Right atrium auricular region (tissue), 2 donors: Measurements from ENCODE around the gene BNIP3. TPM values are rescaled to one million over a fixed set of nuclear protein-coding genes. Genes with fewer than 3 reads are reported as not detected.

Source experiments
- DNase-seq: peaks from one replicate; pipeline ENCODE4 v3.0.0-alpha.2; 2019; ENCODE audit warnings: low spot score
- H3K27ac ChIP-seq, 2 donors: fragments of 200-600 bp; sonication (generic); 1 replicate in 1 of 2; 2 replicates in 1 of 2; pipeline ENCODE4 v1.5.1; 2016 to 2019
- H3K27me3 ChIP-seq, 2 donors: fragments of 200-600 bp; sonication (generic); one replicate each; pipeline versions ENCODE4 v1.5.1 to v1.6.0; 2017 to 2019
- H3K36me3 ChIP-seq: fragments of 200-600 bp; sonication (generic); one replicate; pipeline ENCODE4 v1.5.1; 2016
- H3K4me1 ChIP-seq, 2 donors: fragments of 200-600 bp; sonication (generic); one replicate each; pipeline versions ENCODE4 v1.5.1 to v1.6.0; 2017 to 2019
- H3K4me3 ChIP-seq, 2 donors: fragments of 200-600 bp; sonication (generic); 1 replicate in 1 of 2; 2 replicates in 1 of 2; pipeline ENCODE4 v1.5.1; 2017 to 2019; ENCODE audit warnings: mild to moderate bottlenecking in 1 of 2, moderate library complexity in 1 of 2
- H3K9me3 ChIP-seq, 2 donors: fragments of 200-600 bp; sonication (generic); one replicate each; pipeline ENCODE4 v1.5.1; 2019
- total RNA-seq, 2 donors: library from RNA; depleted of rRNA; stranded (reverse); fragments of >200 nt; gene quantifications; one replicate each; pipeline ENCODE4 v1.1.0, GENCODE V29; 2016
- TF ChIP-seq, protein P1 (sequence below), 2 donors: fragments of 200-600 bp; sonication (generic); IDR thresholded peaks; one replicate each; pipeline ENCODE4 v1.5.1; 2019; ENCODE audit warnings: antibody characterized with exemption in 2 of 2

The BNIP3 gene
- total RNA-seq, 2 donors from 2014 or later = 187 to 189 TPM

DNA sequence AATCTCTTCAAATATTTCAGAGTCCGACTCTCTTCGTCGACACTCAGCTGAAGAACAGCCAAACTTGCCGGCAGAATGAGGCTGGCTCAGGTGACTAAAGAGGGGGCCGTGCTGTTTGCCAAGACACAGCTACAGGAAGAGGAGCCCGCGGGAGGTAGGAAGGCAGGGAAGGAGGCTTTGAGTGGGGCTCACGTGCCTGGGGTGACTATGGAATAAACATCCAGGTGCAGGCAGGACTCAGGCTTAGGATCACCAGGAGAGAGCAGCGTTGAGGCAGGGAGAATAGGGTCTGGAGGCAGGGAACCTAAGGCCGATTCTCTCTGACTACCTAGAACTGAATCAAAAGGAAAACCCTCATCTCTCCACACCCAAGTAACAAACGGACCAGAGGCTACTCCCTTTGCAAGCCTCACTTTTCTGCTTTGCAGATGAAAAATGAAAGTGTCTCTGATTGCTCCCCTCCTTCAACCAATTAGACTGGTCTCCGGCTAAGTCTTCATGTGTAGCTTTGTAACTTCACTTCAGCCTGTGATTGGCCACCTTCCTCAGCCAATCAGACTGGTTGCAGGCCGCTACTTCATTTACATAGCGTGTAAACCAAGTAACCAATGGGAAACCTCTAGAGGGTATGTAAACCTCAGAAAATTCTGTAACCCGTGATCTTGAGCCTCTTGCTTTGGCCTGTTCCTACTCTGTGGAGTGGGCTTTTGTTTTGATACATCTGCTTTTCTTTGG, 19.7 kb upstream of the BNIP3 start:
- Histone ChIP-seq H3K4me3 (no peak overlapping the region), H3K27ac (no peak overlapping the region), H3K27me3 (no peaks in the 10 kb centered on the region), H3K36me3 (no peaks in the 10 kb centered on the region), H3K9me3 (no peaks in the 10 kb centered on the region), H3K4me1 (peaks cover 0 to 25% of the 10 kb centered on the region in 2 donors)
- no peak for DNase-seq
- TF ChIP-seq, protein P1, sequence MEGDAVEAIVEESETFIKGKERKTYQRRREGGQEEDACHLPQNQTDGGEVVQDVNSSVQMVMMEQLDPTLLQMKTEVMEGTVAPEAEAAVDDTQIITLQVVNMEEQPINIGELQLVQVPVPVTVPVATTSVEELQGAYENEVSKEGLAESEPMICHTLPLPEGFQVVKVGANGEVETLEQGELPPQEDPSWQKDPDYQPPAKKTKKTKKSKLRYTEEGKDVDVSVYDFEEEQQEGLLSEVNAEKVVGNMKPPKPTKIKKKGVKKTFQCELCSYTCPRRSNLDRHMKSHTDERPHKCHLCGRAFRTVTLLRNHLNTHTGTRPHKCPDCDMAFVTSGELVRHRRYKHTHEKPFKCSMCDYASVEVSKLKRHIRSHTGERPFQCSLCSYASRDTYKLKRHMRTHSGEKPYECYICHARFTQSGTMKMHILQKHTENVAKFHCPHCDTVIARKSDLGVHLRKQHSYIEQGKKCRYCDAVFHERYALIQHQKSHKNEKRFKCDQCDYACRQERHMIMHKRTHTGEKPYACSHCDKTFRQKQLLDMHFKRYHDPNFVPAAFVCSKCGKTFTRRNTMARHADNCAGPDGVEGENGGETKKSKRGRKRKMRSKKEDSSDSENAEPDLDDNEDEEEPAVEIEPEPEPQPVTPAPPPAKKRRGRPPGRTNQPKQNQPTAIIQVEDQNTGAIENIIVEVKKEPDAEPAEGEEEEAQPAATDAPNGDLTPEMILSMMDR (IDR thresholded peaks at IDR 0.05) = no peak

DNA sequence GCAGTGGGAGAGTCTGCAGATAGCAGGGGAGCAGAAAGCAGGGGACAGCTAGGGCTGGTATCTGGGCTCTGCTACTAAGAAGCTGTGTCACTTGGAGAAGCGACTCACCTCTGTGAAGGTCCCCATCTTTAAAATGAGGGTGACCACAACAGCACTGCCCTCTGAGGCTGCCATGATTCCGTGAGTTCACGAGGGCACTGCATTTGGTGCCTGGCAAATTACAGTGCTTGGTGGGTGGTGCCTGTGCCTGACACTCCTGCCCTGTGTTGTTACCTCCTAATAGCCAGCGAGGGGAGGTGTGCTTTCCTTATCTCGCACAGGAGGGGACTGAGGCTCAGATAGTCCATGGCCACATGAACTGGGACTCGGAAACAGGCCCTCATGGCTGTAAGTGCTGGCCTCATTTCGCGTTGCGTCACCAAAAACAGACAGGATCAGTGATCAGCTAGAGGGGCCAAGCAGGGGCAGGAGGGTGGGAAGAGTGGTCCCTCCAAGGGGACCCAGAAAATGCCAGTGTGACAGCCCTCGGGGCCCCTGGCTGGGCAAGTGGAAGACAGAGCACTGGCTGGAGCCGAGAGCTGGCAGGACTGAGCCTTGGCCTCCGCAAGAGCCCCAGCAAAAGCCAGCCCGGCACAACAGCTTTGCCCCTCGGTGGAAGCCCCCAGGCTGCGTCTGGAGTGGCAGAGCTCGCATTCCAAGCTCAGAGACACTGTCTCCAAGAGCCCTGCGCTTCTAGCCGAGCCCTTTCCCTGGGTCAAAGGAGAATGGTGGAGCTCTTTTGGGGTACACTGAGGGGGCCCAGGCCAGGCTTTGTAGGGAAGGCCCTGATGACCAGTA, 17.3 kb upstream of the BNIP3 start:
- H3K36me3 ChIP-seq = no peaks in the 10 kb centered on the region
- TF ChIP-seq, protein P1 (IDR thresholded peaks at IDR 0.05) = no peak
- no peak overlapping the region for H3K4me3 ChIP-seq
- peak overlapping the region; percentile 51 to 86 for H3K27ac ChIP-seq
- DNase-seq = no peak
- H3K27me3 ChIP-seq = no peaks in the 10 kb centered on the region
- H3K9me3 ChIP-seq = no peaks in the 10 kb centered on the region
- H3K4me1 ChIP-seq = peaks cover 0 to 32% of the 10 kb centered on the region in 2 donors

DNA sequence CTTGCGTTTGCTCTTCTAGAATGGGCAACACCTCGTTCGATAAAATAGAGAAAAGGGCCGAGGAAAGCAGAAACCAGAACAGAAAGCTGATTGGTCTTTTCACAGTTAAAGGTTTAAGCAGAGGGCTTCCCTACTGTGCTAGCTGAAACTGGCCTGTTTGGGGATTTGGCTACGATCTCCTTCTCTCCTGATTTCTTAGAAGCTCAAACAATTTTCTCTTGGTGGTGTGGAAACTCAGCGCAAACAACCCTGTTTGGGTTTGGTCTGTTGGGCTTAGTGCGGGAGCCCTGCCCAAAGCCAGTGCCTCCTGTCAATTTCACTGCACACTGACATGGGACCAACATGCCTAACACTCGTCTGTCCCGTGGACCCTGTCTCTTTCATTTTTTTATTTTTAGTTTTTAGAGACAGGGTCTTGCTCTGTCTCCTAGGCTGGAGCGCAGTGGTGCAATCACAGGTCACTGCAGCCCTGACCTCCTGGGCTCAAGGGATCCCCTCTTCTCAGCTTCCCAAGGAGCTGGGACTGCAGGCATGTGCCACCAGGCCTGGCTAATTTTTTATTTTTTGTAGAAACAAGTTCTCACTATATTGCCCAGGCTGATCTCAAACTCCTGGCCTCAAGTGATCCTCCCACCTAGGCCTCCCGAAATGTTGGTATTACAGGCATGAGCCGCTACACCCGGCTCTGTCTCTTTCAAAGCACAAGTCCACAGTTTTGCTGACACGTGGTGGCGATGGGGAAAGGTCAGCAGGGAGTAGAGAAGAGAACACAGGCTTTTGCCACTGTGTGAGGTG, 16.5 kb upstream of the BNIP3 start:
- Histone ChIP-seq H3K9me3 (no peaks in the 10 kb centered on the region), H3K27me3 (no peaks in the 10 kb centered on the region), H3K27ac (peak overlapping the region; percentile 51 to 86), H3K36me3 (no peaks in the 10 kb centered on the region), H3K4me1 (peaks cover 0 to 32% of the 10 kb centered on the region in 2 donors), H3K4me3 (no peak overlapping the region)
- DNase-seq = no peak
- TF ChIP-seq, protein P1 (IDR thresholded peaks at IDR 0.05) = no peak

DNA sequence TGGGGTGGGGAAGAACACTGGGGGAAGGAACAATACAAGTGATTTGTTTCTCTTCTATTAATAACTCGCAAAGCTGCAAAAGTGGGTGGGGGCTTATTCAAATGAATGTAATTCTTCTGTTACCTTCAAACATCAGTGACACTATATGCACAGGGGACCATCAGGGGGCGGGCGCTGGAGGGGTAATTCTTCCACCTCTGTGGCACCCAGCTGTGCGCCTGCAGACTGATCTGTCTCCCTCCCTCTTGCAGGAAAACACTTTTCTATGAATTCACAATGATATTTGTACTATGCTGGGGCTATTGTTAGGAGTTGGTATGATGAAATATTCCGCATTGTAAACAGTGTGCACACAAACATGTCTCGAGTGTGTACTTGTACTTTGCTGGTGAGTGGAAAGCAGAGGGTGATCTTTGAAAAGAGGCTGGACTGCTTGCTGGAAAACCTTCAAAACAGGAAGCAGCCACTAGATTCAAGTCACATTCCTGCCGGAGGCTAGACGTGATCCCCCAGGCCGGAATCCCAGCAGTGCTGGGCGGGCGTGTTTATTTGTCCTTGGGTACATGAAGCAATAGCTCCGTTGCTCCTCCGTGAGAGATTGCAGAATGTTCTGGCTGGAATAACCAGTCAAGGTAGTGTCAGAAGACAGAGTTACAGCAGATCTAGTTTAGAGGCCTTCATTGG, 15.8 kb upstream of the BNIP3 start:
- Histone ChIP-seq H3K9me3 (no peaks in the 10 kb centered on the region), H3K27me3 (no peaks in the 10 kb centered on the region), H3K36me3 (no peaks in the 10 kb centered on the region), H3K4me3 (no peak overlapping the region), H3K4me1 (peaks cover 0 to 32% of the 10 kb centered on the region in 2 donors), H3K27ac (peak overlapping the region; percentile 51 to 86)
- DNase-seq = peak; percentile 95
- TF ChIP-seq, protein P1 (IDR thresholded peaks at IDR 0.05) = no peak
